Measurements from ENCODE around the gene C1orf21. TPM values are rescaled to one million over a fixed set of nuclear protein-coding genes. Genes with fewer than 3 reads are reported as not detected.

C1orf21 gene
- polyA plus RNA-seq, 3 donors, result 36.4 to 41.3 (median 40.3) TPM

GRCh38 chr1:184442260-184442659 lies 55.4 kb downstream of the C1orf21 start:
- DNase-seq (ENCODE audit: low read depth in 3 of 3, low spot score in 2 of 3), result no peak

GRCh38 chr1:184443201-184443600 lies 56.4 kb downstream of the C1orf21 start:
- no peak for DNase-seq (ENCODE audit: low read depth in 3 of 3, low spot score in 2 of 3)

DNA sequence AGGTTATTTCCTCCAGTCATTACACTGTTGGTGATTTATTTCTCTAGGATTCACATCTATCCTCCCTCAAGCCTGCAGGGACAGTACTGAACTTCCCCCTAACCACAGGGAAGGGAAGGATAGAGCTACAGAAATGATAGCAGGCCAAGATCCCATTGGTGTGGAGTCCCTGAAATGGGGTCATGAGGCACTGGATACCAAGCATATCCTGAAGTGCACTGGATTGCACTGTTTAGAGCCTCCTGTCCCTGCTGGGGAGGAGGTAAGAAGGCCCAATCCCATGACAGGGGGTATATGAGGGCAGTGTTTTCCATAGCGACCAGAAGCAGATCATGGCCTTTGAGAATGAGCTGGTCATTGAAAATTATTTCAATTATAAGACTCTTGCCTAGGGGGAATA lies 56.8 kb downstream of the C1orf21 start:
- DNase-seq (ENCODE audit: low read depth in 3 of 3, low spot score in 2 of 3), result no peak

DNA sequence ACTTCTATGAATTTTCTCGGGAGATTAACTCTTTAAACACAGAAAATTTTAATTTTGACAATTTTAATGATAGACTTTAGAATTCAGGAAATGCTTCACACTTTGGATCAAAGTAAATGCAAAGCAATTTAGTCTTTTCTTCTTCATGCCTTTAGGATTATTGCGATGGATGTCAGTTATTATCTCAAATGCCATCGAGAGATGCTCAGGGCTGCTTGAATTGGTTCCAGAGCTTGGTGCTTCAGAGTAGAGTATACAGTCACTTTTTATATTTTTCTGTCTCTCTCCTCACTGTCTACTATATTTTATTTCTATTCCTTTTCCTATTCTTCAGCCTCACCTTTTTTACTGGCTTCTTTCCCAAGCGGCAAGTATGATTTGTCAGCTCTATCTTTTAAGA lies 59.2 kb downstream of the C1orf21 start:
- DNase-seq (ENCODE audit: low read depth in 3 of 3, low spot score in 2 of 3), result no peak

- DNase-seq (ENCODE audit: low read depth in 3 of 3, low spot score in 2 of 3), result no peak
Measured at GRCh38 chr1:184447651-184448185, 60.9 kb downstream of the C1orf21 start.

- DNase-seq (ENCODE audit: low read depth in 3 of 3, low spot score in 2 of 3), result no peak
Measured at GRCh38 chr1:184449916-184450315, 63.1 kb downstream of the C1orf21 start.

DNA sequence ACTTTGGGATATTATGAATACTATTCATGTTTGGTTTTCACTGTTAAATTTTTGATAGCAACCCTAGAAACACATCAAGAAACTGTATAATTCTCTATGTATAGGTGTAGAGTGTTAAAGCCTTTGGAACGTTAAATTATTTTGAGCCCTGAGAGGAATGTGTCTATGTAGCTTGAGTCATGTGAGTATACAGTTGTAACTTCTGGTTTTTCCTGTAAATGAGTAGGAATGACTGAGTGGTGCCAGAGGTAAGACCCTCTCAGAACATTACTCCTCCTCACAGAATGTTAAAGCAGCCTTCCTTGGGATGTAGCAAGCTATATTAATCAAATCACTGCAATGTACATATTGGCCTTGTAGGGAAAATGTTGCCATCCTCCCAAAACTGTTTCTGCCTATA lies 69.0 kb downstream of the C1orf21 start:
- no peak for DNase-seq (ENCODE audit: low read depth in 3 of 3, low spot score in 2 of 3)

DNA sequence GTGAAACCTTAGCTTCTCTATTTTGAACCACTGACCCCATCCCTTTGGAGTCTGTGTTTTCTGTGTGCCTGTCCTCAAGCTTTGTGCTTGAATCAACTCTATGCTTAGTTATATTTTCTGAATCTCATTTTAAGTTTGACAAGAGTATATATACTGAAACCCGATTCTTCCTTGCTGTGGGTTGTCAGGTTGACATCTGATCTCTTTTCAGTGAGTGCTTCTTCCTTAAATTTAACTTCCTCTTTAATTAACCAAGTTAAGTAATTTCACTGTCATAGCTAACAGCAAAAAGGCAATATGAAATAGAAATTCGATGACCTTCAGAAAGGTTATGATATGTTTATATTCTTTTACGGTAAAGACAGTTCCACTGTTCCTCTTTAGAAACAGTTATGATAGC lies 69.4 kb downstream of the C1orf21 start:
- DNase-seq (ENCODE audit: low read depth in 3 of 3, low spot score in 2 of 3), result no peak

DNA sequence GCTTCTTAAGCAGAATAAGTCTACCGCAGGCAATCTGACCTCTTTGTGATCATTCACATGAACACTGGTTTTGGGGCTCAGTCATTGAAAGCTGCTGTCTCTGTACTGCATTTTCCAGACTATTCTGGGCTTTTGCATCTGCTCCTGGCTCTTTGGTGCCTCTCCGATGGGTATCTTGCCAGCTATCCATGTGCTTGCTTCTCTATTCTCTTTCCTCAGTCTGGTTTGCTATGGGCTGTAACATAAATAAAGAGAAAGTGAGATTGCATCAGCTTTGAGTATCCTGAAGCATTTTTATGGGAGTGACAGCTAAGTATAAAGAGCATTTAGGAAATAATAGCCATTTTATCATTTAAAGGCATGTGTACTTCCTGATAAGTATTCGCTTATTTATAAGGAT lies 70.7 kb downstream of the C1orf21 start:
- no peak for DNase-seq (ENCODE audit: low read depth in 3 of 3, low spot score in 2 of 3)

DNA sequence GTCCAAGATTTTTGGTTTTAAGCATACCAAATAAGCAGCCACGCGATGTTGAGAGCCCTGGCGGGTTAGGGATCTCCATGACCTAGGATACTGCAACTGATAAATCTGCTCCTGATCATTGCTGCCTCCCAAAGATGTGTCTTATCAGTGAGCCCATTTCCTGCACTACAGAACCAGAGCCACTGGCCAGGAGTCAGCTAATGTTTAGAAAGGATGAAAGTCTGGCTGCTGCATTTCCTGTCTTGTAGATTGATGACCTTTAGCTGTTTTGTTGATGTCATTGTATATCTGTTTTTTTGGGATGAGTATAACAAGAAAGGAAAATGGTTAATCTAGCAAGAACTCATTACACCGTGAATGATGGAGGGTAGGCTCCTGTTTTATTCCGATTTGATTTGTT lies 74.5 kb downstream of the C1orf21 start:
- no peak for DNase-seq (ENCODE audit: low read depth in 3 of 3, low spot score in 2 of 3)

DNA sequence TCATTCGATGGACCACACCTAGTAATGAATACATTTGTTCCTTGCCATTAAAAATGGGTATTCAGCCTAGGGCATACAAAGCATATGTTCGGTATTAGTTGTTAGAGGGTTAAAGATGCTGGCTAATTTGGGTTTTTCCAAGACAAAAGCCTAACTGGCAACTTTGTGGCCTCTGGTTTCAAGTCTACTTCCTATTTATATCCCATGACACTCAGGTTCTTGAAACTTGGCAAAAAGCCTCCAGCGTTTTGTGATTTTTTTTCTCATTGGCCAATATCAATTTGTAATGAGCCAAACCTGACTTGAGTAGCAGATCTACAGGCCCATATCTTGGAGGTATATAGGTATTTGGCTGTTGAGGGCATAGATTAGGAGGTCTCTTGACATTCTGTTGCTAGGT lies 75.3 kb downstream of the C1orf21 start:
- no peak for DNase-seq (ENCODE audit: low read depth in 3 of 3, low spot score in 2 of 3)

DNA sequence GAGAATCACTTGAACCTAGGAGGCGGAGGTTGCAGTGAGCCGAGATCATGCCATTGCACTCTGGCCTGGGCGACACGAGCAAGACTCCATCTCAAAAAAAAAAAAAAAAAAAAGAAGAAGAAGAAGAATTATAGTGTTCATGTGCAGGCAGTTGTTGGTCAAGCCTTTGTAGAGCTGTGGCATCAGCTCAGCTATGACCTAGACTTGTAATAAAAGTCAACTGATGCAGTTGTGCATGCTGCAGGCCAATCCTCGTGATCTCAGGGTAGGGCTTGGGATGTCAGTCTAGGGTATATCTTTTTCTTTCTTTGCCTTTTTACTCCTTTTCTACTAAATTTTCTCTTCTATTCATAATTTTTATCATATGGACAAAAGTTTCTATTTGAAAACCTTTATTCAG lies 76.2 kb downstream of the C1orf21 start:
- no peak for DNase-seq (ENCODE audit: low read depth in 3 of 3, low spot score in 2 of 3)

GRCh38 chr1:184463680-184464079 lies 76.9 kb downstream of the C1orf21 start:
- no peak for DNase-seq (ENCODE audit: low read depth in 3 of 3, low spot score in 2 of 3)

DNA sequence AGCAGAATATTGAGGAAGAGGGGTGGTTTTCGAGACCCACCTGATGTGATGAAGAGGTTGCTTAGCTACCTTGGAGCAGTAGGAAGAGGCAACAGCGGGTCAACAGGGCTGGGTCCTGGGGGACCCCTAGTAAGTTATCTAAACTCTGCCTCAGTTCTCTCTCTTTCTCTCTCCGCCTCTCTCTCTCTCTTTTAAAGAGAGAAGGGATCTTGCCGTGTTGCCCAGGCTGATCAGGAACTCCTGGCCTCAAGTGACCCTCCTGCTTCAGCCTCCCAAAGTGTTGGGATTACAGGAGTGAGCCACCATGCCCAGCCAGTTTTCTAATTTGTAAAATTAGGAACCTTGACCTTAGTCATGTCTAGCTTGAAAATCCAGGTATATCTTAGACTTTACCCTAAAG lies 77.9 kb downstream of the C1orf21 start:
- no peak for DNase-seq (ENCODE audit: low read depth in 3 of 3, low spot score in 2 of 3)

GRCh38 chr1:184465489-184466146 lies 78.8 kb downstream of the C1orf21 start:
- DNase-seq (ENCODE audit: low read depth in 3 of 3, low spot score in 2 of 3), result no peak

- no peak for DNase-seq (ENCODE audit: low read depth in 3 of 3, low spot score in 2 of 3)
Measured at GRCh38 chr1:184467295-184467694, 80.5 kb downstream of the C1orf21 start.

- DNase-seq (ENCODE audit: low read depth in 3 of 3, low spot score in 2 of 3), result no peak
Measured at GRCh38 chr1:184469396-184469795, 82.6 kb downstream of the C1orf21 start.

DNA sequence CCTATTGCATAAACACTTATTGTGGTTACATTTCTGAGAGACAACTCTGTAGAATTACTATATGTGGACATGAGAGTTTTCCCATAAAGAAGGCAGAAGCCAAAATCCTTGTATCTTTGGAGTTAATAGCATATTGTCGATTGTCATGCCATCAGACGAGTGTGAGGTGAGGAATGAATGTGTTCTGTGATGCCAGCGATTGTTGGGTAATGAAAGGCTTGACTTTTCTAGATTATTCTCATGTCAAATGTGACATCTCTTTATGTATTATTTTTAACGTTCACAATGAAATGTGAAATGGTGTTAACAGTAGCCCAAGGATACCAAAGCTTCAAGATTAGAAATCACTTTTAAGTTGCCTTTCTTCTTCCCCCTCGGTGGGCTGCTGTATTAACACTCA lies 84.9 kb downstream of the C1orf21 start:
- no peak for DNase-seq (ENCODE audit: low read depth in 3 of 3, low spot score in 2 of 3)

DNA sequence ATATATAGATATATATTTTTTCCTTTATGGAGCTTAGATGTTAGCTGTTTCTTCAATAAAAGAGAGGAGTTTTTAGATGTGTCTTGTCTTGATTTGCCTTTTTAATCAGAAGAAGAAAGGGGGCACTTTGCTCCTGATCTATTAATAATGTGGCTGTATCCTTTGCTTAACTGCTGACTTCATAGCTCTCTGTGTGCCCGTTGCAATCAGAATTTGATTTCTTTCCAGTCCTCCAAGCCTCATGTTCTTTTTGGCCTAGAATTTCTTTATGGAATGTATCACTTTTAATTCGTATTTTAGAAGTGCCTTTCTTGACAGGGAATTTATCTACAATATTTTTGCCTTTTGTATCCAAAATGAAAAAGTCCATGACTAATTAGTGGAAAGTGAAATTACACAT lies 85.3 kb downstream of the C1orf21 start:
- DNase-seq (ENCODE audit: low read depth in 3 of 3, low spot score in 2 of 3), result no peak

- DNase-seq (ENCODE audit: low read depth in 3 of 3, low spot score in 2 of 3), result no peak
Measured at GRCh38 chr1:184473176-184473966, 86.5 kb downstream of the C1orf21 start.

- DNase-seq (ENCODE audit: low read depth in 3 of 3, low spot score in 2 of 3), result no peak
Measured at GRCh38 chr1:184476187-184476586, 89.4 kb downstream of the C1orf21 start.

Measured in right renal cortex interstitium (tissue), 3 donors.